Hepatic stellate cell (primary cell): ENCODE results near the gene PADI3.

Source experiments
- DNase-seq: peaks from one replicate; pipeline ENCODE4 v3.0.0; 2011; ENCODE audit warnings: low spot score

Gene PADI3

DNA sequence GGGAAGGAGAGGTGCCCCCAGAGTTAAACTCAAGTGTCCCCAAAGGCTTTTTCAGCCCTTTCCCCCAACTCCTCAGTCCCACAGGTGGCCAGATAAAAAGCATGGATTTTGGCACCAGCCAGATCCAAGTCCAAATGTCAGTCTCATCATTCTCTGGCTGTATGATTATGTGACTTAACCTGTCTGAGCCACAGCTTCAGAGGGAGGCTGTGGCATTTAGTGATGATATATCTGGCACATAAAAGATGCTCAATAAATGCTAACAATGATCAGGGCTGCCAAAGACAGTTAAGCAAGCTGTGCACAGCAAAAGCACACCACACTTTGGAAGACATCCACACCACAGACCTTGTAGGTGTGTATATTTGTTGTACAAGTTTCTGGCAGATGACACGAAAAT lies 5.6 kb upstream of the PADI3 start:
- DNase-seq, result no peak

DNA sequence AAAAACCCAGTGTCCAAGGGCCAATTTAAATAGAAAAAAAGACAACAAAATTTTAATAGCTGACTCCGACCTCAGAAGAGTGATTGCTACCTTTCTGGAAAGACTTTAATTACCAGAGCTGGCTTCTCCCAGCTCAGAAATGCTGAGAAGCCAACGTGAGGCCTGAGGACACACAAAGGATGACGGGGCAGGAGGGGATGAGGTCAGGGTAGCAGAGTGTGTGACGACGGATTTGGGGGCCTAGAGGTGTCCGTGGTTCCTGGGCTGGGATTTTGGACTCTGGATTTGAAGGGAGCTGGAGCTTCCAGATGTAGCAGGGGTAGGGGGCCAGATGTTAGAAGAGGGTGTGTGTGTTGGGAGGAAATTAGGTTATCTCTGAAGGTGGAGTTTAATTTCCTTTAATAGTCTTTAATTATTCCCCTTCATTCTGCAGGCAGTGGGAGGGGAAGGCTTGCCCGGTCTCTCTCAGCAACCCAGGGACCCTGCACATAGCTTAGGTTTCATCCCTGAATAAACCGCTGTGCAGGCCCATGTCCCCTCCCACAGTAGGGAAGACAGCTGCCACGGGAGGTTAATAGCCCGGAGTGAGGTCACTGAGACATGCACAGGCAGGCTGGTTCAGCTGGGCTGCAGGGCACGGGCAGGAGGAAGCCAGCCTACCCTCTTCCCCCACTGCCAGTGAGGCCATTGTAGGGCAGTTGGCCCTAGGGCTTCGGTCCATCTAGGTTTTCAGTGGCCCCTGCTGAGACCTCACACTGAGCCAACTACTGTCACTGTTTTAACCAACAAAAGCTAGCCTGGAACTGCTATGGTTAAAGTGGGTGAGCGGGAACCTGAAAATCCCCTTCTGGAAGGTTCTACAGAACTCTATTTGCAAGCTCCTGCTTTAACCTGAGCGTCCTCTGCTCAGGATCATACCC lies 3.8 kb upstream of the PADI3 start:
- DNase-seq, result no peak

DNA sequence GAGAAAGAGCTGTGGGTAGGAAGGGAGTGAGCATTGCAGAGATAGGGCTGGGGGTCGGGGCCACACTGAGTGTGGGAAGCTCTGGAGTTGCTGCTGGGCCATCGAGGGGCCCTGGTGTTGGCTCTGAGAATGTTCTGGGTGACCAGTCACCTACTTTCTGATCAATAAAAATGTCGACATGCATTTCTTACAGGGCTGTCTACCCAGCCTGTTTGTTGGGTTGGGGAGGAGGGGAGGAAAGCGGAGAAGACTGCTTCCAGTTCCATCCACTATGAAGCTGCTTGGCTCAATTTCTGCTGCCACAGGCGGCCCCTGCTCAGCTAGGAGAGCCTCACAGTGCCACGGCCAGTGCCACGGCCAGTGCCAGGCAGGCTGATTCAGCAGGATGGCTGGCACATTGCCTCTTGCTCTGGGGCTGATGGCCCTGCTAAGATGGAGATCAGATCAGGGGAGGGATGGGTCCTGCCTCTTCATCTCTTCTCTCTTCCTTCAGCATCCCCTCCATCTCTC lies 3.0 kb upstream of the PADI3 start:
- no peak for DNase-seq

DNA sequence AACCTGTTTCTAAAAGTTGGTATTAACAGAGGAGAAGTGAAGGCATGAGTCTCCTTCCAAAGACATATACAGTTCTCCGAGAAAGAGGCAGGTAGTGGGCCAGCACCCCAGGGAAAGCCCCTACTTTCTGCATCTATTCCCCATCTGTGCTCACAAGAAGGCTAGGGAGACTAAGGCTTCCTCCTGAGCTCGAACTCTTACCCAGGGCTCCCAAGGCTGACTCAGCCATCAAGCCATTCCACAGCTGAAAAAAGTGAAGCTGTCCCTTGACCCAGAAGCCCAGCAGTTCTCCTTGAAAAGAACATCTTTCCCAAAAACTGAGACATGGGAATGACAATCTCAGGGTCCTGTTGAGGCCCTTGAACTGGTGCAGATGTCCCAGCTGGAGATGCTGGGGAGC lies 1.9 kb upstream of the PADI3 start:
- no peak for DNase-seq

DNA sequence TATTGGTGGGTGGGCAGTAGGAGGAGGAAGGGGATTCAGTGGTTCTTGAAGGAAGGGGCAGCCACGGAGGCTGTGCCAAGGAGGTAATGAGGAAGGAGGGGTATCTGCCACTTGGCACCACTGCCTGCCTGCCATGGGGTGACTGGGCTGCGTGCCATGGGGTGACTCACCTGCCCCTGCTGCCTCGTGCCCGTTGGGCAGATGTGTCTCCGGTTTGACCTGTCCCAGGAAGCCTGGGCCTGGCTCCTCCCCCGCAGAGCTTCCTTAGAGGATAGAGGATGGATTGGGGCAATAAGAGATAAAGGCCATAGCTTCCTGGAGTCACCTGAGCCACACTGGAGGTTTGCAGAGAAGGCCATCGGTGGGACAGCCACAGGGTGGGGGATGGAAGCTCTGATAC lies 1.7 kb downstream of the PADI3 start:
- DNase-seq, result no peak

DNA sequence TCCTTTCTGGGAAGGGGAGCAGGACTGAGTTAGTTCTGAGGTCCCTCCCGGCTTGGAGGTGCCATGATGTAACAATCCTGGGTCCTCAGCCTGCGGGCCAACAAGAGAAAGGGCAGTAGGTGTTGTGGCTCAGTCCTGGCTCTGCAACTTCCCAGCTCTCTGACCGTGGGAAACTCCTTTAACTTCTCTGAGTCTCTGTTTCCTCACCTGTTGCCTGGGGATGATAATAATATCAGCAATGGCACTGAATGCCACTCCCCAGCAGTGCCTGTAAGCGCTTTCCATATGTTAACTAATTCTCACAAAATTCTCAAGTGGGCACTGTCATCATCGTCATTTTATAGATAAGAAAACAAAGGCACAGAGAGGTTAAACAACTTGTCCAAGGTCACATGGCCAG lies 2.3 kb downstream of the PADI3 start:
- no peak for DNase-seq

DNA sequence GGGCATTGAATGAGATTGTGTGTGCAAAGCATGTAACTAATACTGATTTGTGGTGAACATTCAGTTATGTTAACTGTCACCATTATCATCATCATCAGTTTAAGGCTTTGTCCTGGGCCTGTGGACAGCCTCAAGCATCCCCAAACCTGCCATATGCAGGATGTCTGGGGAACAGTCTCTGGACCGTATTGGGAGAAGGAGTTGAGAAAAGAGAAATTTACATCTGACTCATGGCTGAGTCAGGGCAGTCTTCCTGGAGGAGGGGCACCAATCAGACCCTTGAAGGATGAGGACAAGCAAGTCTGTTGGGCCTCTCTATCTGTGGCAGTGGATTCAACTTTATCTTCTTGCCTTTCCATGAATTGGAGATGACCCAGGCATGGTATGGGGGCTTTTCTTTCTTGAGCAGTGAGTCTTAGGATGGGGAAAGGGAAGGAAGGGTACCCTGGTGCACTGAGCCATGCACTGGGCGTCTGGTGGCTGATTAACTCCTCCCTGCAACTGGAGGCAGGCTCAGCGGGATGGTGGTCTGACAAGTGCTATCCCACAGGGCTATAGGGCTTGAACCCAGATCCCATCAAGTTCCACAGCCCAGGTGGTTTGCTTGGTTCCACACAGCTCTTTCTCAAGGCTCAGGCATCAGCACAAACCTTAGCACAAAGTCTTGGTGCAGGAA lies 2.9 kb downstream of the PADI3 start:
- peak; percentile 55 for DNase-seq

DNA sequence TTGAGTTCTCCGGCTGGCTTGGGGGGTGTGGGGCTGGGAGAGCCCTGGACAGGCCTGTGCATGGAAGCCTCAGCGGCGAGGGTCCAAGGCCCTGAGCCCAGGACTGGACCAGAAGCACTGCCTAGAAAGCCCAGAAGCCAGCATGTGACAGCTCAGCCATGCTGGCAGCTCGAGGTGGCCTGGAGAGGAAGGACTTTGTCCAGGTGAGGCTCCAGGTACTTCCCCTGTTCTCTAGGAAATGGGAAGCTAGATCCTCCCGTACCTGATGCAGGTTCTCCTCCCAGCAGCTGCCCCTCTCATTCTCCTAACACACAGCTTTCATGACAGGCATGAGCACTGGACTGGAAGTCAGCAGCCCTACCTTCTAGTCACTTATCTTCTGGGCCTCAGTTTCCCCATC lies 6.4 kb downstream of the PADI3 start:
- no peak for DNase-seq

DNA sequence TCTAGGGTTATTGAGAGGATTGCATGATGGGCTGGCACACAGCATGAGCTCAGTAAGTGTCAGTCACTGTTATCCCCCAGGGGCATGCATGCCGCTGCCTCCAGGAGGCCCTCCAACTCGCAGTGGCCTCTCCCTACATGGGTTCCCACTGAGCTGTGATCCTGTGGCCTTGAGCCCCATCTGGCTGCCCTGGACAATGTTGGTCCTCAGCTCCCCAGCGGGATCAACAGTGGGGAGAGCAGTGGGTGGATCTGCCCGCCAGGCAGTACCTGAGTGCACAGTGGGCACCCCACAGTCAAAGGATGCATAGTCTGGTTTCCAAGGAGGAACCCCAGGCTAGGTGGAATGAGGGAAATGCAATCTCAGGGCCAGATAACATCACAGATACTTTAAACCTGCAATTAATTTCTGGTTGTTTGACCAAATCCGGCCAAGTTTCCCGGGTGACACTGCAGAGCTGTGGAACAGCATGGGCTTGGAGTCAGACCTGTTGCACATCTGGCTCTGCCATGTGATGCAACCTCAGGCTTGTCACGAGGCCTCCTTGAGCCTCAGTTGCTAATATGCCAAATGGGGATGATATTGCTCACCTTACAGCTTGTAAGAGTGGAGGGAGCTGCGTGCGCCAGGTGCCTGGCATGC lies 9.3 kb downstream of the PADI3 start:
- DNase-seq, result no peak

DNA sequence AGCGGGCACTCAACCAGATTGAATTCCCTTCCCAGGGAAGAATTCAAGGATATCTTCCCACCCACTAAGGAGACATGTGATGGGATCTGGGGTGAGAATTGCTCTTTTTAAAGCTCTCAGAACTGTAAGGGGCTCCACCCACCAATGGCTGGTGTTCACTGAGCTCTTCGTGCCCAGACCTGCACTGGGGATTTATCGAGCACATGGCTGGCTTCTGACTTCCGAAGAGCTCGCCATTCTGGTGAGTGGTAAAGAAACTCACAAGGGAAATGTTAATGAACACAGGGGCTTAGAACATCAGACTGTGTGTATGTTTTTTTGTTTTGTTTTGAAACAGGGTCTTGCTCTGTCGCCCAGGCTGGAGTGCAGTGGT lies 9.8 kb downstream of the PADI3 start:
- no peak for DNase-seq

DNA sequence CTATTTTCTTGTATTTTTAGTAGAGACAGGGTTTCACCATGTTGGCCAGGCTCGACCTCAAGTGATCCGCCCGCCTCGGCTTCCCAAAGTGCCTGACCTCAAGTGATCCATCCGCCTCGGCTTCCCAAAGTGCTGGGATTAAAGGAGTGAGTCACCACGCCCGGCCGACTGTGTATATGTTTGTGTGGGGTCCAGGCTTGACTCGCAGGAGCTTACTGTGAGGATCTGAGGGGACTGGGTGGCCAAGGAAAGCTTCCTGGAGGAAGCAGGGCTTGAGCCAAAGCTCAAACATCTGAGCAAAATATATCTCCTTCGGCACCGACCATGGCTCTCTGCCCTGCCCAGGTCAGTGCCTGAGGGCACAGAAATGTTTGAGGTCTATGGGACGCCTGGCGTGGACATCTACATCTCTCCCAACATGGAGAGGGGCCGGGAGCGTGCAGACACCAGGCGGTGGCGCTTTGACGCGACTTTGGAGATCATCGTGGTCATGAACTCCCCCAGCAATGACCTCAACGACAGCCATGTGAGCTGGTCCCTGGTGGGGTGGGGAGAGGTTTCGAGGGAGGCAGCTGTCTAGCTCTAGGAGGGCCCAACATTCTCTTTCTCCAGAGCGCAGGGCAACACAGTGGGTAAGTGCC lies 10.5 kb downstream of the PADI3 start:
- no peak for DNase-seq

DNA sequence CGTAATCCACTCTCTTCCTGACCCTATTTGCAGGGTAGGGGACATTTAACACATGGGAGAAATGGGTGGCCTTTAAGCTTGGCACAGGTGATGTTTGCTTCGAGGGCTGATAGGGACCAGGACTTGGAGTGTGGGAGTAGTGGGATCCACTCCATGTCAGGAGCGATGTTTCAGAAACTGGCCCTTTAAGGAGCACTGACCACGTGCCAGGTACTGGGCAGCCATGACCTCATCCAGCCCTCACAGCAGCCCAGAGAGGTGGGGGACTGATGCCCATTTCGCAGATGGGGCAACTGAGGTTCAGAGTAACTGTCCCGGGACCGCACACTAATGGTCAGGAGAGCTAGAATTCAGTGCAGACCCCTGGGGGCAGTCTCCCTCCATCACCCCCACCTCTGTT lies 11.4 kb downstream of the PADI3 start:
- DNase-seq, result no peak

DNA sequence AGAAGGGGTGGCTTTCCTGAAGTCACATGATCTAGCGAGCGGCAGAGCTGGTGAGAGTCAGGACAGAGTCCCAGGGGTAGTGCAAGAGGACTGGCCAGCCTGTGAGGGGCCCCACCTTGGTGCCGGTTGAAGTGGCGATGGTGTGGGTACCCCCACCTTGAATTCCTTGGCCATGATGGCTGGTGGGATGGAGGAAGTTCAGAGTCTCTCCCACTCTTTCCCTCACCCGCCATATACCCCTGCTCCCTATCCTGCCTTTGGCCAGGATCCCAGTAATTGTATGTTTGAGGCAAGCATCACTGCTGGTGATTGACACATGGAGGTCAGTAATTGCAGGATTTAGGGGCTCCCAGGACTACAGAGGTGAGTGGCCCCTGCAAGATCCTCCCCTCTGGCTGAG lies 11.8 kb downstream of the PADI3 start:
- DNase-seq, result no peak

DNA sequence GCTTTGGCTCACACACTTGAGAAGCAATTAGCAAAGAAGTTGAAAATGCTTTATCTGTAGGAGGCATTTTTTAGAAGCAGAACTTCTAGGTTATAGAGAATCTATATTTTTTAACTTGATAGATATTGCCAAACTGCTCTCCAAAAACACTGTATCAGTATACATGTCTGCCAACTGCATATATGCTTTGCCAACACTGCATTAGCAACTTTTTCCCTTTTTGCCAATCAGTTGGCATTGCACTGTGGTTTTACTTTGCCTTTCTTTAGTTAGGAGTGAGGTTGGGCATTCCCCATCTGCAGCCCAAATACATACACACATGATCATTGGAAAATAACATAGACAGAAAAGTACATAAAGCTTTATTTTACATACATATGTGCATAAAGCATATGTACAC lies 15.0 kb downstream of the PADI3 start:
- DNase-seq, result no peak

DNA sequence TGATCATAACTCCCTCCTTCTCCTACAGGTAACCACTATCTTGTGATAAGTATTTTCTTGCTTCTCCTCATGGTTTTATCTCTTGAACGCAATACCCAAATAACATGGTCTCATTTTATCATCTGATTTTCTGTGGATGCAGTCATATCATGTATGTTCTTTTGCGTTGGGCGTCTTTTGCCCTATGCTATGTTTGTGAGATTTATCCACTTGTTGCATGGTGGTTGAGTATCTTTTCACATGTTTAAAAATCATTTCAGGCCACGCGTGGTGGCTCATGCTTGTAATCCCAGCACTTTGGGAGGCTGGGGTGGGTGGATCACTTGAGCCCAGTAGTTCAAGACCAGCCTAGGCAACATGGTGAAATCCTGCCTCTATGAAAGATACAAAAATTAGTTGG lies 15.6 kb downstream of the PADI3 start:
- no peak for DNase-seq

DNA sequence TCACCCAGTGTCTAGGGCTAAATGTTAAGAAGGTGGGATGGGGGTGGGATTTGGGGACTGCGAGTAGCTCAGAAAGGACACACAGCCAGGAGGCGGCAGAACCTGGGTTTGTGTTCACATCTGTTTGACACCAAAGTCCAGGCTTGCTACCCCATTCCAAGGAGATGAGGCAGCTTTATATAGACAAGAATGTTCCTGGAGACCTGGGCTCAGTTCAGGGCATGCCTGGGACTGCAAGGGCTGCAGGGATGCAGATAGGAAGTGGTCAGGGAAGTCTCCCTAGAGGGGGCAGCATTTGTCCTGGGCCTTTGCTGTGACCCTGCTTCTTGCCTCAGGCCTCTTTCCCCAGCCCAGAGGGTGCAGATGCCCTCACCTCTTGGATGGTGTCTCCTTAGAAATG lies 16.3 kb downstream of the PADI3 start:
- no peak for DNase-seq

DNA sequence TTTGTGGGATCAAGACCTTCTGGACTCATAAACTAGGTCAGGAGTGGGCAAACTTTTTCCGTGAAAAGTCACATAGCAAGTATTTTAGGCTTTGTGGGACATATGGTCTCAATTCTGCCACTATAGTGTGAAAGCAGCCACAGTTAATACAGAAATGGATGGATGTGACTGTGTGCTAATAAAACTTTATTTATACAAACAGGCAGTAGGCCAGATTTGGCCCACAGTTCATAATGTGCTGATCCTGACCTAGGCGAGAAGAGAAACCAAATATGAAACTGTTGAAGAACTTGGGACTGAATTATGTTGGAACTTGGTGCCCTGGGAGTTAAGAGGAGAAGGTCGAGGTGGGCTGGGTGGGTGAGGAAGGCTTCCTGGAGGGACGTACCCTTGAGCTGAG lies 17.1 kb downstream of the PADI3 start:
- DNase-seq, result no peak

DNA sequence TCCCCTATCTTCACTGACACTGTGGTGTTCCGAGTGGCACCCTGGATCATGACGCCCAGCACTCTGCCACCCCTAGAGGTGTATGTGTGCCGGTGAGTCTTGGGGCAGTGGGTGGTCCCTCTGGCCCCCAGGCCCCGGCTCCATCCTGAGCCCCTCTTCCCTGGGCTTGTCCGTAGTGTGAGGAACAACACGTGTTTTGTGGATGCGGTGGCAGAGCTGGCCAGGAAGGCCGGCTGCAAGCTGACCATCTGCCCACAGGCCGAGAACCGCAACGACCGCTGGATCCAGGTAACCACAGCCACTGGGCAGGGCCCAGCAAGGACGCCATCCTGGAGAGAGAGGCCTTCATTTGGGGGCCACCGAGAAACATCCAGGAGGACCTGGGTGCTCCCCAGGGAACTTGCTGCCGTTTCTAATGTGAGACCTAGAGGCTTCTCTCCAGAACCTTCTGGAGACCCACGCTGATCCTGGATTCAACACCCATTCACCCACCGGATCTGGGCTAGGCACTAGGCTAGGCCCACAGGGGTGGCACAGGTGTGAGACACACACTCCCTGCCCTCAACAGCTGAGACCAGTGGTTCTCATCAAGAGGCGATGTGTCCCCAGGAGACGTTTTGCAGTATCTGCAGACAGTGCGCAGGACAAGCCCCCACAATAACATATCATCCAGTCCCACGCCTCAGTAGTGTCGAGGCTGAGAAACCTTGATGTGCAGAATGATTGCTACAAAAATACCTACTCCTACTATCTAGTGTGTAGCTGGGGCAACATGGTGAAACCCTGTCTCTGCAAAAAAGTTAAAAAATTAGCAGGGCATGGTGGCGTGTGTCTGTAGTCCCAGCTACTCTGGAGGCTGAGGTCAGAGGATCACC lies 22.2 kb downstream of the PADI3 start:
- no peak for DNase-seq

DNA sequence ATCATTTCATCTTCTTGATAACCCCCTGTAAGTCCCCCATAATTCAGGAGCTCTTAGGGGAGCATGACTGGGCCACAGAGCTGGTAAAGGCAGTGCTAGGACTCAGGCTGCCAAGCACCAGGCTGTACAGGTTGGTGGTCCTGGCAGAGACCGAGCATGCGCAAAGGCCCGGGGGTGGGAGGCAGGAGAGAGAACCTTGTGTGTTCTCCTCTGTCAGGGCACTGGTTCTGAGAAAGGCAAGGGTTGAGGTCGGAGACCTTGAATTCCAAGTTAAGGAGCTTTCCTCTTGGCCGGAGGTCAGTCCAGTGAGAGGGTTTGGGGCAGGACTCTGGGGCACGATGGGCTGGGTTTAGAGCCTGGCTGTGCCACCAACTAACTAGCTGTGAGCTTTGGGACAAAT lies 23.2 kb downstream of the PADI3 start:
- no peak for DNase-seq

DNA sequence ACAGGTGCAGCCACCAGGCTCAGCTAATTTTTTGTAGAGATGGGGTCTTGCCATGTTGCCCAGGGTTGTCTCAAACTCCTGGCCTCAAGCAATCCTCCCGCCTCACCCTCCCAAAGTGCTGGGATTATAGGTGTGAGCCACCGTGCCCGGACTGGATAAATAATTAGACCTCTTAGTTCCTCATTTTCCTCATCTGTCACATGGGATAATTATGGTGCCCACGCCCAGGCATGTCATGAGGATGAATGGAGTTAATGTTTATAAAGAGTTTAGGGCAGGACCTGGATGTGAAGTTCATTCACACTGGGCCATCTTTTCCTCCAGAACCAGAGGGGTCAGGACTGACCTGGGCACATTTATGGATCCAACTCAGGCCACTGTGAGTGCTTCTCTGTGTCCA lies 23.7 kb downstream of the PADI3 start:
- no peak for DNase-seq

DNA sequence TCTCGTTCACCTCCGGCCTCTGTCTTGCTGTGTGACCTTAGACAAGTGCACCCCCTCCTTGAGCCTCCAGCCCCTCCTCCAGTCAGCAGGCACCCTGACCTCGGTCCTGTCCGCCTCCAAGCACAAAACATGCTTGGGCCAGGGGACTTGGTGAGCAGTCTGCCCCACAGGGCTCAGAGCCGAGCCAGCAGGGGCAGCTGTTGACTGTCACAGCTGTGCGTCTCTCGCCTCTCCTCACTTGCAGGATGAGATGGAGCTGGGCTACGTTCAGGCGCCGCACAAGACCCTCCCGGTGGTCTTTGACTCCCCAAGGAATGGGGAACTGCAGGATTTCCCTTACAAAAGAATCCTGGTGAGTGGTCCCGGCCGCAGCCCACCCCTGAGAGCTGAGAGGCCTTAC lies 24.2 kb downstream of the PADI3 start:
- no peak for DNase-seq
